Transverse colon (tissue), 3 donors: ENCODE results near the gene TRPV3.

ENCODE experiments used
- EP300 ChIP-seq: sonication (generic); formaldehyde crosslinking; IDR thresholded peaks from one replicate; pipeline ENCODE4 v1.6.1; 2017; ENCODE audit warnings: antibody characterized with exemption, low read depth
- POLR2A ChIP-seq: fragments of 450-650 bp; IDR thresholded peaks from one replicate; pipeline ENCODE4 v1.6.1; 2016; ENCODE audit warnings: antibody characterized with exemption, mild to moderate bottlenecking, moderate library complexity
- TF ChIP-seq, protein P1 (sequence below), 5 experiments: fragments of 200-600 bp in 3 of 5; fragments of 450-650 bp in 2 of 5; sonication (generic) in 3 of 5; IDR thresholded peaks; 1 replicate in 2 of 5; 2 replicates in 3 of 5; pipeline ENCODE4 v1.5.1; 2016 to 2017; ENCODE audit warnings: antibody characterized with exemption in 5 of 5, inconsistent platforms in 3 of 5, mild to moderate bottlenecking in 2 of 5, moderate library complexity in 1 of 5

DNA sequence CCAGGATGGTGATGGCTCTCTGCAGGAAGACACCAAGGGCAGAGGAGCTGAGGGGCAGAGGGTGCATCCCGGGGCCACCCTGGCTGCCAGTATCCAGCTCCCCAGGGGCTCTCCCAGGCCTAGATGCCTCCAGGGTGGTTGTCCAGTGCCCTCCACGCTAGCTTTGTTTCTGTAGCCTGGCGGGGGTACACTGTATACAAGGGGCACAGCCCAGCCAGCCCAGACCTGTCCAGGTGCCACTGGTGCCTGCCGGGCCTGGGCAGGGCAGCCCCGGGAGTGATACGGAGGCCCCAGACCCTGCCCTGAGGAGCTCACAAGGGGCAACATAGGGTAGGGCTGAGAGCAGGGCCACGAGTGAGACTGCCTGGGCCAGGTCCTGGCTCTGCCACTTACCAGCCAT is 14.6 kb upstream of the TRPV3 start:
- TF ChIP-seq, protein P1, sequence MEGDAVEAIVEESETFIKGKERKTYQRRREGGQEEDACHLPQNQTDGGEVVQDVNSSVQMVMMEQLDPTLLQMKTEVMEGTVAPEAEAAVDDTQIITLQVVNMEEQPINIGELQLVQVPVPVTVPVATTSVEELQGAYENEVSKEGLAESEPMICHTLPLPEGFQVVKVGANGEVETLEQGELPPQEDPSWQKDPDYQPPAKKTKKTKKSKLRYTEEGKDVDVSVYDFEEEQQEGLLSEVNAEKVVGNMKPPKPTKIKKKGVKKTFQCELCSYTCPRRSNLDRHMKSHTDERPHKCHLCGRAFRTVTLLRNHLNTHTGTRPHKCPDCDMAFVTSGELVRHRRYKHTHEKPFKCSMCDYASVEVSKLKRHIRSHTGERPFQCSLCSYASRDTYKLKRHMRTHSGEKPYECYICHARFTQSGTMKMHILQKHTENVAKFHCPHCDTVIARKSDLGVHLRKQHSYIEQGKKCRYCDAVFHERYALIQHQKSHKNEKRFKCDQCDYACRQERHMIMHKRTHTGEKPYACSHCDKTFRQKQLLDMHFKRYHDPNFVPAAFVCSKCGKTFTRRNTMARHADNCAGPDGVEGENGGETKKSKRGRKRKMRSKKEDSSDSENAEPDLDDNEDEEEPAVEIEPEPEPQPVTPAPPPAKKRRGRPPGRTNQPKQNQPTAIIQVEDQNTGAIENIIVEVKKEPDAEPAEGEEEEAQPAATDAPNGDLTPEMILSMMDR (IDR thresholded peaks at IDR 0.05) = no peak
- no peak for TF ChIP-seq POLR2A
- TF ChIP-seq EP300 = no peak
